Peyer's patch (tissue), 4 donors: ENCODE data around the gene ELF5. TPM values are rescaled to one million over a fixed set of nuclear protein-coding genes. Genes with fewer than 3 reads are reported as not detected.

Experiments used
- DNase-seq, 3 donors: peaks; one replicate each; pipeline ENCODE4 v3.0.0-alpha.2; 2017 to 2019
- H3K27ac ChIP-seq, 4 donors: fragments of 200-600 bp; sonication (generic); one replicate each; pipeline ENCODE4 v1.5.1; 2016 to 2019
- H3K27me3 ChIP-seq, 2 donors: fragments of 200-600 bp; sonication (generic); one replicate each; pipeline ENCODE4 v1.5.1; 2019
- H3K36me3 ChIP-seq, 3 donors: fragments of 200-600 bp; sonication (generic); one replicate each; pipeline ENCODE4 v1.5.1; 2016 to 2019
- H3K4me1 ChIP-seq, 4 donors: fragments of 200-600 bp; sonication (generic); one replicate each; pipeline ENCODE4 v1.5.1; 2016 to 2019
- H3K4me3 ChIP-seq, 4 donors: fragments of 200-600 bp; sonication (generic); 1 replicate in 3 of 4; 2 replicates in 1 of 4; pipeline ENCODE4 v1.5.1; 2016 to 2019; ENCODE audit warnings: mild to moderate bottlenecking in 1 of 4
- H3K9me3 ChIP-seq, 4 donors: fragments of 200-600 bp; sonication (generic); one replicate each; pipeline ENCODE4 v1.5.1; 2016 to 2019; ENCODE audit warnings: mild to moderate bottlenecking in 1 of 4
- CTCF ChIP-seq, 6 experiments: fragments of 450-650 bp in 4 of 6; fragments of 200-600 bp in 2 of 6; sonication (generic) in 1 of 6; IDR thresholded peaks; one replicate each; pipeline ENCODE4 v1.5.1; 2017 to 2019; ENCODE audit warnings: antibody characterized with exemption in 6 of 6, mild to moderate bottlenecking in 3 of 6, moderate library complexity in 1 of 6
- POLR2A ChIP-seq, 2 donors: fragments of 450-650 bp; IDR thresholded peaks; one replicate each; pipeline ENCODE4 v1.5.1; 2017; ENCODE audit warnings: antibody characterized with exemption in 2 of 2, mild to moderate bottlenecking in 2 of 2, moderate library complexity in 2 of 2
- total RNA-seq, 4 donors: library from RNA; depleted of rRNA; stranded (reverse); fragments of >200 nt; gene quantifications; one replicate each; pipeline ENCODE4 v1.1.0, GENCODE V29; 2016

Gene ELF5
- total RNA-seq, 4 donors from 2014 or later, result not detected

- Histone ChIP-seq H3K4me3 (no peak overlapping the region), H3K9me3 (no peaks in the 10 kb centered on the region), H3K27ac (no peak overlapping the region), H3K36me3 (no peaks in the 10 kb centered on the region), H3K4me1 (no peaks in the 10 kb centered on the region), H3K27me3 (no peaks in the 10 kb centered on the region)
- no peak for DNase-seq
- no peak for TF ChIP-seq CTCF (IDR thresholded peaks at IDR 0.05)
- no peak for TF ChIP-seq POLR2A (IDR thresholded peaks at IDR 0.05)
These were observed 14.5 kb upstream of the ELF5 start for GRCh38 chr11:34528072-34528471.

- Histone ChIP-seq H3K27ac (no peak overlapping the region), H3K27me3 (no peaks in the 10 kb centered on the region), H3K4me3 (no peak overlapping the region), H3K9me3 (no peaks in the 10 kb centered on the region), H3K4me1 (no peaks in the 10 kb centered on the region), H3K36me3 (no peaks in the 10 kb centered on the region)
- TF ChIP-seq CTCF (IDR thresholded peaks at IDR 0.05) (no peak), POLR2A (IDR thresholded peaks at IDR 0.05) (no peak)
- DNase-seq, result no peak
These were observed 12.5 kb upstream of the ELF5 start for GRCh38 chr11:34525888-34526657.

GRCh38 chr11:34525098-34525497, 11.5 kb upstream of the ELF5 start:
- Histone ChIP-seq H3K27ac (no peak overlapping the region), H3K4me1 (no peaks in the 10 kb centered on the region), H3K9me3 (no peaks in the 10 kb centered on the region), H3K36me3 (no peaks in the 10 kb centered on the region), H3K4me3 (no peak overlapping the region), H3K27me3 (no peaks in the 10 kb centered on the region)
- DNase-seq, result no peak
- no peak for TF ChIP-seq CTCF (IDR thresholded peaks at IDR 0.05)
- no peak for TF ChIP-seq POLR2A (IDR thresholded peaks at IDR 0.05)

- H3K27ac ChIP-seq, result no peak overlapping the region
- no peak for TF ChIP-seq CTCF (IDR thresholded peaks at IDR 0.05)
- no peak for TF ChIP-seq POLR2A (IDR thresholded peaks at IDR 0.05)
- H3K9me3 ChIP-seq, result no peaks in the 10 kb centered on the region
- no peaks in the 10 kb centered on the region for H3K27me3 ChIP-seq
- no peaks in the 10 kb centered on the region for H3K4me1 ChIP-seq
- no peaks in the 10 kb centered on the region for H3K36me3 ChIP-seq
- DNase-seq, result no peak
- H3K4me3 ChIP-seq, result no peak overlapping the region
These were observed 11.1 kb upstream of the ELF5 start for GRCh38 chr11:34524696-34525095.

GRCh38 chr11:34523053-34523452, 9.5 kb upstream of the ELF5 start:
- Histone ChIP-seq H3K4me1 (no peaks in the 10 kb centered on the region), H3K27me3 (no peaks in the 10 kb centered on the region), H3K9me3 (no peaks in the 10 kb centered on the region), H3K36me3 (no peaks in the 10 kb centered on the region), H3K27ac (no peak overlapping the region), H3K4me3 (no peak overlapping the region)
- no peak for TF ChIP-seq POLR2A (IDR thresholded peaks at IDR 0.05)
- TF ChIP-seq CTCF (IDR thresholded peaks at IDR 0.05), result no peak
- no peak for DNase-seq
